Measurements from ENCODE around the gene CTNND2.

CTNND2 gene

GRCh38 chr5:11383506-11384095 is 520.6 kb downstream of the CTNND2 start:
- Histone ChIP-seq H3K27ac (ENCODE audit: low read depth, low read length, severe bottlenecking) (no peak overlapping the region), H3K4me3 (ENCODE audit: extremely low read depth, insufficient read depth, low read length, poor library complexity, severe bottlenecking) (no peak overlapping the region), H3K9me3 (ENCODE audit: control insufficient read depth, low read length) (no peaks in the 10 kb centered on the region), H3K36me3 (ENCODE audit: control insufficient read depth, insufficient read depth, low read length) (no peaks in the 10 kb centered on the region), H3K4me1 (ENCODE audit: control insufficient read depth, insufficient read depth, low read length, poor library complexity, severe bottlenecking) (peaks cover 5% of the 10 kb centered on the region)
- WGBS, 2 experiments (ENCODE audit: insufficient coverage in 2 of 2), result 88 to 89% methylated on average over 4 to 5 of the region's 7 CpGs

- Histone ChIP-seq H3K27ac (ENCODE audit: low read depth, low read length, severe bottlenecking) (no peak overlapping the region), H3K4me1 (ENCODE audit: control insufficient read depth, insufficient read depth, low read length, poor library complexity, severe bottlenecking) (peaks cover 14% of the 10 kb centered on the region), H3K4me3 (ENCODE audit: extremely low read depth, insufficient read depth, low read length, poor library complexity, severe bottlenecking) (no peak overlapping the region), H3K9me3 (ENCODE audit: control insufficient read depth, low read length) (no peaks in the 10 kb centered on the region), H3K36me3 (ENCODE audit: control insufficient read depth, insufficient read depth, low read length) (no peaks in the 10 kb centered on the region)
- 84 to 89% methylated on average over 4 of the region's 5 CpGs for WGBS, 2 experiments (ENCODE audit: insufficient coverage in 2 of 2)
These were observed 525.8 kb downstream of the CTNND2 start for GRCh38 chr5:11378461-11378860.

GRCh38 chr5:11377896-11378295 is 526.4 kb downstream of the CTNND2 start:
- Histone ChIP-seq H3K36me3 (ENCODE audit: control insufficient read depth, insufficient read depth, low read length) (no peaks in the 10 kb centered on the region), H3K9me3 (ENCODE audit: control insufficient read depth, low read length) (no peaks in the 10 kb centered on the region), H3K4me3 (ENCODE audit: extremely low read depth, insufficient read depth, low read length, poor library complexity, severe bottlenecking) (no peak overlapping the region), H3K27ac (ENCODE audit: low read depth, low read length, severe bottlenecking) (no peak overlapping the region), H3K4me1 (ENCODE audit: control insufficient read depth, insufficient read depth, low read length, poor library complexity, severe bottlenecking) (peaks cover 14% of the 10 kb centered on the region)
- 86 to 100% methylated on average over 1 of the region's 2 CpGs for WGBS, 2 experiments (ENCODE audit: insufficient coverage in 2 of 2)

GRCh38 chr5:11372191-11372590 is 532.1 kb downstream of the CTNND2 start:
- no peaks in the 10 kb centered on the region for H3K9me3 ChIP-seq (ENCODE audit: control insufficient read depth, low read length)
- no peak overlapping the region for H3K27ac ChIP-seq (ENCODE audit: low read depth, low read length, severe bottlenecking)
- WGBS, 2 experiments (ENCODE audit: insufficient coverage in 2 of 2), result 92% methylated on average over 2 of the region's 3 CpGs; no CpG with 5 or more reads in 1 of the 2 experiments
- H3K4me1 ChIP-seq (ENCODE audit: control insufficient read depth, insufficient read depth, low read length, poor library complexity, severe bottlenecking), result no peaks in the 10 kb centered on the region
- H3K36me3 ChIP-seq (ENCODE audit: control insufficient read depth, insufficient read depth, low read length), result no peaks in the 10 kb centered on the region
- no peak overlapping the region for H3K4me3 ChIP-seq (ENCODE audit: extremely low read depth, insufficient read depth, low read length, poor library complexity, severe bottlenecking)

GRCh38 chr5:11371021-11371420 is 533.2 kb downstream of the CTNND2 start:
- 100% methylated on average over 1 of the region's 1 CpG for WGBS, 2 experiments (ENCODE audit: insufficient coverage in 2 of 2)
- no peaks in the 10 kb centered on the region for H3K4me1 ChIP-seq (ENCODE audit: control insufficient read depth, insufficient read depth, low read length, poor library complexity, severe bottlenecking)
- H3K9me3 ChIP-seq (ENCODE audit: control insufficient read depth, low read length), result no peaks in the 10 kb centered on the region
- H3K27ac ChIP-seq (ENCODE audit: low read depth, low read length, severe bottlenecking), result no peak overlapping the region
- H3K36me3 ChIP-seq (ENCODE audit: control insufficient read depth, insufficient read depth, low read length), result no peaks in the 10 kb centered on the region
- no peak overlapping the region for H3K4me3 ChIP-seq (ENCODE audit: extremely low read depth, insufficient read depth, low read length, poor library complexity, severe bottlenecking)

GRCh38 chr5:11364531-11364930 is 539.7 kb downstream of the CTNND2 start:
- no peaks in the 10 kb centered on the region for H3K9me3 ChIP-seq (ENCODE audit: control insufficient read depth, low read length)
- WGBS, 2 experiments (ENCODE audit: insufficient coverage in 2 of 2), result 92 to 97% methylated on average over 5 to 9 of the region's 11 CpGs
- H3K27ac ChIP-seq (ENCODE audit: low read depth, low read length, severe bottlenecking), result no peak overlapping the region
- no peak overlapping the region for H3K4me3 ChIP-seq (ENCODE audit: extremely low read depth, insufficient read depth, low read length, poor library complexity, severe bottlenecking)
- no peaks in the 10 kb centered on the region for H3K36me3 ChIP-seq (ENCODE audit: control insufficient read depth, insufficient read depth, low read length)
- H3K4me1 ChIP-seq (ENCODE audit: control insufficient read depth, insufficient read depth, low read length, poor library complexity, severe bottlenecking), result no peaks in the 10 kb centered on the region

DNA sequence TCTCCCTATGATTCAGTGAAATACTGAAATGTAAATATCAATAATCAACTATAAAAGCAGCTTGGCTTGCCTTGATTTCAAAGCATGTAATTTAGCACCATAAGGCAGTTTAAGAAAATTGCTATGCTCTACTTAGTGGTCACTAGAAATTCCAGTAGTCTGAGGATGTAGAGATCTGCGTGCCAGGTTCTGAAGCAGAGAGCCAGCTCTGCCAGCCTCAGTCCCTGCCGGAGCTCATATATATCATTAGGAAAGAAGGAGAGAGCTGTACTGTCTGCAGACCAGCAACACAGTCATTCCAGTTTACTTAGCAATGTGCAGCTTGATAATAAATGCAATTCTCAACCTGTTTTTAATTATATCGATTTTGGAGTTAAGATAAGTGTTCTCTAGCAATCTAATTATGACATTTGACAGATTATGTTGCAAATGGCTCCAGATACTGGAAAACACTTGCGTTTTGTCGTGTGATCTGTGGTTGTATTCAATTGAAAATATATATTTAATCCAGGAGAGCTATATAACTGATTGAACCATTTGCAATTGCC is 540.5 kb downstream of the CTNND2 start:
- Histone ChIP-seq H3K27ac (ENCODE audit: low read depth, low read length, severe bottlenecking) (no peak overlapping the region), H3K4me3 (ENCODE audit: extremely low read depth, insufficient read depth, low read length, poor library complexity, severe bottlenecking) (no peak overlapping the region), H3K36me3 (ENCODE audit: control insufficient read depth, insufficient read depth, low read length) (no peaks in the 10 kb centered on the region), H3K9me3 (ENCODE audit: control insufficient read depth, low read length) (no peaks in the 10 kb centered on the region), H3K4me1 (ENCODE audit: control insufficient read depth, insufficient read depth, low read length, poor library complexity, severe bottlenecking) (no peaks in the 10 kb centered on the region)
- WGBS, 2 experiments (ENCODE audit: insufficient coverage in 2 of 2), result 90% methylated on average over 3 of the region's 5 CpGs; no CpG with 5 or more reads in 1 of the 2 experiments

DNA sequence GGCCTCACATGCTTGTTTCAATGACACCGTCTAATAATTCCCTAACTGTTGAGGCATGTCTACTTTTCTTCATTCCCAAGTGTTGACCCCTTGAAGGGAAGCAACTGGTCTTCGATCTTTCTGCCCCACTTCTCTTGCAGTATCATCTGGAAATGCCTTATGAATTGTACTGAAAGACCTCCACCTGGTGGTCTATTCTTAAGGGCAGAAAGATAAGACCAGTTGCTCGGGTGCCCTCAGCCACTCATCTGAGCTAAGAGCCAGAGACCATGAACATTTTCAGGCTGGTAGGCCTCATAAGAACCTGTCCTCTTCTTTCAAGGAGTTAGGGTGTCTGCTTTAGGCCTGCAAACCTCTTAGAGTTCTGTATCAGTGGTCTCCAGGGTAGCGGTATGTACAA is 542.5 kb downstream of the CTNND2 start:
- Histone ChIP-seq H3K36me3 (ENCODE audit: control insufficient read depth, insufficient read depth, low read length) (no peaks in the 10 kb centered on the region), H3K27ac (ENCODE audit: low read depth, low read length, severe bottlenecking) (no peak overlapping the region), H3K4me1 (ENCODE audit: control insufficient read depth, insufficient read depth, low read length, poor library complexity, severe bottlenecking) (no peaks in the 10 kb centered on the region), H3K4me3 (ENCODE audit: extremely low read depth, insufficient read depth, low read length, poor library complexity, severe bottlenecking) (no peak overlapping the region), H3K9me3 (ENCODE audit: control insufficient read depth, low read length) (no peaks in the 10 kb centered on the region)
- 86 to 100% methylated on average over 2 to 3 of the region's 4 CpGs for WGBS, 2 experiments (ENCODE audit: insufficient coverage in 2 of 2)

DNA sequence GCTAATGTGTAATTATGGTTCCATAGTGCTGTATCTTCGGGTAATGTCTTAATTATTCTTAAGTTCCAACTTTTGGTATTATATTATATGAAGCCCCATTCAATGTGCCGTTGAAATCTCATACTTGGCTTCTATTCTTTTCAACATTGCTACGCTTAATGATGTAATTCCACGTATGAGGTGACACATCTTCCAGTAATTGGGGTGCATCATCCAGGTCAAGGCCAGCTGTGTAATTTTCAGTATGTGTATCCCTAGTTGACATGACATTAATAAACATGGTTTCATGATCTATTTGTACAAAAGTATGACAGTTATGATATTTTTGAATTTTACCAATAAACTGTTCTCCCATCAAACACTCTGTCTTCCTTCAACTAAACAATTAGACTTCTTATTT is 546.3 kb downstream of the CTNND2 start:
- no peaks in the 10 kb centered on the region for H3K36me3 ChIP-seq (ENCODE audit: control insufficient read depth, insufficient read depth, low read length)
- H3K9me3 ChIP-seq (ENCODE audit: control insufficient read depth, low read length), result no peaks in the 10 kb centered on the region
- H3K4me1 ChIP-seq (ENCODE audit: control insufficient read depth, insufficient read depth, low read length, poor library complexity, severe bottlenecking), result no peaks in the 10 kb centered on the region
- H3K27ac ChIP-seq (ENCODE audit: low read depth, low read length, severe bottlenecking), result no peak overlapping the region
- 50 to 100% methylated on average over 1 to 2 of the region's 4 CpGs for WGBS, 2 experiments (ENCODE audit: insufficient coverage in 2 of 2)
- no peak overlapping the region for H3K4me3 ChIP-seq (ENCODE audit: extremely low read depth, insufficient read depth, low read length, poor library complexity, severe bottlenecking)

GRCh38 chr5:11355491-11355890 is 548.8 kb downstream of the CTNND2 start:
- no peaks in the 10 kb centered on the region for H3K4me1 ChIP-seq (ENCODE audit: control insufficient read depth, insufficient read depth, low read length, poor library complexity, severe bottlenecking)
- H3K36me3 ChIP-seq (ENCODE audit: control insufficient read depth, insufficient read depth, low read length), result no peaks in the 10 kb centered on the region
- no peak overlapping the region for H3K4me3 ChIP-seq (ENCODE audit: extremely low read depth, insufficient read depth, low read length, poor library complexity, severe bottlenecking)
- no peak overlapping the region for H3K27ac ChIP-seq (ENCODE audit: low read depth, low read length, severe bottlenecking)
- no peaks in the 10 kb centered on the region for H3K9me3 ChIP-seq (ENCODE audit: control insufficient read depth, low read length)

- Histone ChIP-seq H3K4me1 (ENCODE audit: control insufficient read depth, insufficient read depth, low read length, poor library complexity, severe bottlenecking) (no peaks in the 10 kb centered on the region), H3K4me3 (ENCODE audit: extremely low read depth, insufficient read depth, low read length, poor library complexity, severe bottlenecking) (no peak overlapping the region), H3K27ac (ENCODE audit: low read depth, low read length, severe bottlenecking) (no peak overlapping the region), H3K36me3 (ENCODE audit: control insufficient read depth, insufficient read depth, low read length) (no peaks in the 10 kb centered on the region), H3K9me3 (ENCODE audit: control insufficient read depth, low read length) (no peaks in the 10 kb centered on the region)
- WGBS, 2 experiments (ENCODE audit: insufficient coverage in 2 of 2), result 89 to 90% methylated on average over 12 to 16 of the region's 16 CpGs
These were observed 557.9 kb downstream of the CTNND2 start for GRCh38 chr5:11346336-11346735.

Data from mesodermal cell (in vitro differentiated cells).